ENCODE measurements around the gene EPB41L5.

DNA sequence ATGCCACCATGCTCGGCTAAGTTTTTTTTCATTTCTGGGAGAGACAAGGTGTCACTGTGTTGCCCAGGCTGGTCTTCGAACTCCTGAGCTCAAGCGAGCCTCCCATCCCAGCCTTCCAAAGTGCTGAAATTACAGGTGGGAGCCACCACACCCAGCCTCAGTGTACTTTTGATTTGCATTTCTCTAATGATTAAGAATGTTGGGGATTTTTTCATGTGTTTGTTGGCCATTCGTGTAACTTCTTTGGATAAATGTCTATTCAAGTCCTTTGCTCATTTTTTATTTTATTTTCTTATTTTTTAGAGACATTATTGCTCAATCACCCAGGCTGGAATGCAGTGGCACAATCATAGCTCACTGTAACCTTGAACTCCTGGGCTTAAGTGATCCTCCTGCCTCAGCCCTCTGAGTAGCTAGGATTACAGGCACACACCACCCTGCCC, 137.2 kb downstream of the EPB41L5 start:
- TF ChIP-seq, protein P1, sequence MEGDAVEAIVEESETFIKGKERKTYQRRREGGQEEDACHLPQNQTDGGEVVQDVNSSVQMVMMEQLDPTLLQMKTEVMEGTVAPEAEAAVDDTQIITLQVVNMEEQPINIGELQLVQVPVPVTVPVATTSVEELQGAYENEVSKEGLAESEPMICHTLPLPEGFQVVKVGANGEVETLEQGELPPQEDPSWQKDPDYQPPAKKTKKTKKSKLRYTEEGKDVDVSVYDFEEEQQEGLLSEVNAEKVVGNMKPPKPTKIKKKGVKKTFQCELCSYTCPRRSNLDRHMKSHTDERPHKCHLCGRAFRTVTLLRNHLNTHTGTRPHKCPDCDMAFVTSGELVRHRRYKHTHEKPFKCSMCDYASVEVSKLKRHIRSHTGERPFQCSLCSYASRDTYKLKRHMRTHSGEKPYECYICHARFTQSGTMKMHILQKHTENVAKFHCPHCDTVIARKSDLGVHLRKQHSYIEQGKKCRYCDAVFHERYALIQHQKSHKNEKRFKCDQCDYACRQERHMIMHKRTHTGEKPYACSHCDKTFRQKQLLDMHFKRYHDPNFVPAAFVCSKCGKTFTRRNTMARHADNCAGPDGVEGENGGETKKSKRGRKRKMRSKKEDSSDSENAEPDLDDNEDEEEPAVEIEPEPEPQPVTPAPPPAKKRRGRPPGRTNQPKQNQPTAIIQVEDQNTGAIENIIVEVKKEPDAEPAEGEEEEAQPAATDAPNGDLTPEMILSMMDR (IDR thresholded peaks at IDR 0.05; ENCODE audit: low read length): no peak
- TF ChIP-seq EZH2 (IDR thresholded peaks at IDR 0.05; ENCODE audit: borderline replicate concordance, low read length): no peak
